HG02759 (cell line): ENCODE results near the gene TK2.
A peak's percentile ranks its signal among the peaks of the same experiment; 100 is the strongest.
"Not testable (repeated sequence)": the region's sequence is repeated elsewhere in the genome, so short reads cannot be mapped to it uniquely, and the experiment has no call there.

Experiments used
- ATAC-seq: cut with Tn5 transposase; IDR thresholded peaks from one replicate; pipeline ENCODE4 v1.9.1; 2021; ENCODE audit warnings: mild to moderate bottlenecking, moderate library complexity; ENCODE audit not compliant: unreplicated experiment

TK2 gene

GRCh38 chr16:66574081-66574480 is 24.2 kb upstream of the TK2 start:
- no peak for ATAC-seq

GRCh38 chr16:66572356-66572755 is 22.4 kb upstream of the TK2 start:
- ATAC-seq = no peak

GRCh38 chr16:66569827-66570405 is 20.0 kb upstream of the TK2 start:
- ATAC-seq = no peak

- no peak for ATAC-seq
These were observed 19.2 kb upstream of the TK2 start for GRCh38 chr16:66569131-66569530.

GRCh38 chr16:66568355-66568754 is 18.4 kb upstream of the TK2 start:
- ATAC-seq = no peak

- not testable (repeated sequence) for ATAC-seq
These were observed 17.3 kb upstream of the TK2 start for GRCh38 chr16:66567270-66567669.

- no peak for ATAC-seq
These were observed 16.4 kb upstream of the TK2 start, which contains the start of gene CMTM1 for GRCh38 chr16:66566051-66566901. CMTM1 (plus strand) TSS chr16:66566439; CDS start chr16:66566514, 75 bp downstream.

- ATAC-seq = no peak
These were observed 13.8 kb upstream of the TK2 start for GRCh38 chr16:66563574-66564334.

GRCh38 chr16:66562986-66563385 is 13.1 kb upstream of the TK2 start:
- no peak for ATAC-seq

GRCh38 chr16:66562409-66562808 is 12.5 kb upstream of the TK2 start:
- ATAC-seq = no peak

GRCh38 chr16:66561381-66562080 is 11.6 kb upstream of the TK2 start:
- no peak for ATAC-seq

GRCh38 chr16:66560107-66560506 is 10.2 kb upstream of the TK2 start:
- no peak for ATAC-seq

- ATAC-seq = no peak
These were observed 4.6 kb upstream of the TK2 start for GRCh38 chr16:66554495-66554894.

- ATAC-seq = no peak
These were observed 4.1 kb upstream of the TK2 start for GRCh38 chr16:66554021-66554420.

- ATAC-seq = no peak
These were observed 3.3 kb upstream of the TK2 start for GRCh38 chr16:66553223-66553622.

GRCh38 chr16:66552286-66553177 is 2.6 kb upstream of the TK2 start, which contains the start of gene CKLF:
CKLF (plus strand) TSS chr16:66552576; CDS start chr16:66552716, 140 bp downstream.
- peak; percentile 83 for ATAC-seq

- ATAC-seq = no peak
These were observed 1.9 kb upstream of the TK2 start for GRCh38 chr16:66551788-66552285.

GRCh38 chr16:66551348-66551759 is 1.4 kb upstream of the TK2 start:
- ATAC-seq = no peak

- ATAC-seq = no peak
These were observed 1.1 kb downstream of the TK2 start for GRCh38 chr16:66548868-66549267.

GRCh38 chr16:66548068-66548467 is 1.9 kb downstream of the TK2 start:
- ATAC-seq = no peak
